Trophoblast cell (in vitro differentiated cells and primary cell): ENCODE results near the gene ELOVL7.
A peak's percentile ranks its signal among the peaks of the same experiment; 100 is the strongest.
"Not testable (repeated sequence)": the region's sequence is repeated elsewhere in the genome, so short reads cannot be mapped to it uniquely, and the experiment has no call there.

ENCODE experiments used
- DNase-seq, 2 donors: peaks; one replicate each; pipeline ENCODE4 v3.0.0-alpha.2; 2016
- H2AFZ ChIP-seq: 2 replicates; pipeline ENCODE4 v1.6.1; 2013; ENCODE audit warnings: low read length, moderate library complexity, mild to moderate bottlenecking; ENCODE audit not compliant: insufficient read depth, poor library complexity
- H2AK5ac ChIP-seq: 2 replicates; pipeline ENCODE4 v1.6.1; 2013; ENCODE audit warnings: mild to moderate bottlenecking, low read length
- H2BK120ac ChIP-seq: 2 replicates; pipeline ENCODE4 v1.6.1; 2013; ENCODE audit warnings: low read length, mild to moderate bottlenecking, moderate library complexity; ENCODE audit not compliant: insufficient read depth, poor library complexity
- H2BK12ac ChIP-seq: 2 replicates; pipeline ENCODE4 v1.6.1; 2013; ENCODE audit warnings: mild to moderate bottlenecking, low read length, moderate library complexity
- H2BK5ac ChIP-seq: 2 replicates; pipeline ENCODE4 v1.6.1; 2013; ENCODE audit warnings: low read length, low read depth, moderate library complexity, mild to moderate bottlenecking; ENCODE audit not compliant: poor library complexity
- H3K14ac ChIP-seq: 2 replicates; pipeline ENCODE4 v1.6.1; 2013; ENCODE audit warnings: mild to moderate bottlenecking, low read length
- H3K18ac ChIP-seq: 2 replicates; pipeline ENCODE4 v1.6.1; 2013; ENCODE audit warnings: mild to moderate bottlenecking, low read length
- H3K23ac ChIP-seq: 2 replicates; pipeline ENCODE4 v1.6.1; 2013; ENCODE audit warnings: low read length
- H3K27ac ChIP-seq: 2 replicates; pipeline ENCODE4 v1.5.1; 2013; ENCODE audit warnings: low read depth, mild to moderate bottlenecking, inconsistent platforms, low read length, moderate library complexity
- H3K27me3 ChIP-seq: 2 replicates; pipeline ENCODE4 v1.6.1; 2013; ENCODE audit warnings: inconsistent platforms, mild to moderate bottlenecking, low read length, moderate library complexity; ENCODE audit not compliant: insufficient read depth
- H3K36me3 ChIP-seq, 2 experiments: 1 replicate in 1 of 2; 2 replicates in 1 of 2; pipeline ENCODE4 v1.6.1; 2013; ENCODE audit warnings: low read length in 2 of 2, mild to moderate bottlenecking in 2 of 2, moderate library complexity in 1 of 2; ENCODE audit not compliant: insufficient read depth in 2 of 2, control insufficient read depth in 1 of 2
- H3K4ac ChIP-seq: 2 replicates; pipeline ENCODE4 v1.6.1; 2013; ENCODE audit warnings: low read depth, mild to moderate bottlenecking, low read length, moderate library complexity
- H3K4me1 ChIP-seq, 2 experiments: 1 replicate in 1 of 2; 2 replicates in 1 of 2; pipeline ENCODE4 v1.6.1; 2013; ENCODE audit warnings: low read length in 2 of 2, mild to moderate bottlenecking in 2 of 2, moderate library complexity in 1 of 2; ENCODE audit not compliant: insufficient read depth in 2 of 2, control insufficient read depth in 1 of 2
- H3K4me2 ChIP-seq: 2 replicates; pipeline ENCODE4 v1.6.1; 2013; ENCODE audit warnings: inconsistent platforms, mild to moderate bottlenecking, low read length, moderate library complexity
- H3K4me3 ChIP-seq: 2 replicates; pipeline ENCODE4 v1.5.1; 2013; ENCODE audit warnings: mild to moderate bottlenecking, low read depth, low read length, inconsistent platforms
- H3K79me1 ChIP-seq: one replicate; pipeline ENCODE4 v1.6.1; 2013; ENCODE audit warnings: low read length
- H3K79me2 ChIP-seq: 2 replicates; pipeline ENCODE4 v1.6.1; 2013; ENCODE audit warnings: low read length, mild to moderate bottlenecking; ENCODE audit not compliant: control insufficient read depth, insufficient read depth, poor library complexity
- H3K9ac ChIP-seq: 2 replicates; pipeline ENCODE4 v1.6.1; 2013; ENCODE audit warnings: mild to moderate bottlenecking, low read length
- H3K9me3 ChIP-seq: 2 replicates; pipeline ENCODE4 v1.6.1; 2013; ENCODE audit warnings: low read depth, mild to moderate bottlenecking, control low read depth, inconsistent platforms, low read length; ENCODE audit not compliant: insufficient read depth
- H4K12ac ChIP-seq: 2 replicates; pipeline ENCODE4 v1.6.1; 2013; ENCODE audit warnings: low read depth, mild to moderate bottlenecking, low read length, moderate library complexity
- H4K8ac ChIP-seq: 2 replicates; pipeline ENCODE4 v1.6.1; 2013; ENCODE audit warnings: low read depth, mild to moderate bottlenecking, low read length, moderate library complexity
- H4K91ac ChIP-seq: one replicate; pipeline ENCODE4 v1.6.1; 2013; ENCODE audit warnings: low read depth, mild to moderate bottlenecking, low read length, moderate library complexity
- WGBS: extraction: QIAGEN DNeasy Blood & Tissue Kit; methylation state at CpG from one replicate; pipeline ENCODE4 v1.1.7; 2013; ENCODE audit warnings: missing lambda C conversion rate; ENCODE audit not compliant: insufficient read length, insufficient coverage; ENCODE audit errors: extremely low coverage; 5-methylcytosine and 5-hydroxymethylcytosine counted together

Gene ELOVL7

GRCh38 chr5:60711892-60712291, 132.2 kb downstream of the ELOVL7 start:
- not testable (repeated sequence) for H3K36me3 ChIP-seq, H4K8ac ChIP-seq, H2AK5ac ChIP-seq, H3K18ac ChIP-seq, H3K9ac ChIP-seq, H3K79me2 ChIP-seq, H3K9me3 ChIP-seq, H3K4me2 ChIP-seq, DNase-seq, H3K27ac ChIP-seq, H3K4me3 ChIP-seq, H2BK12ac ChIP-seq, H2AFZ ChIP-seq, H4K12ac ChIP-seq, H3K79me1 ChIP-seq, H3K4ac ChIP-seq, H3K14ac ChIP-seq, H3K4me1 ChIP-seq, H2BK5ac ChIP-seq, H3K27me3 ChIP-seq, H4K91ac ChIP-seq, H3K23ac ChIP-seq, H2BK120ac ChIP-seq
- WGBS = no CpG with 5 or more reads among the region's 3 CpGs

- Histone ChIP-seq H4K91ac (no peak overlapping the region), H4K8ac (no peak overlapping the region), H2BK5ac (no peak overlapping the region), H3K27me3 (no peaks in the 10 kb centered on the region), H3K4ac (no peak overlapping the region), H2AFZ (no peak overlapping the region), H2AK5ac (no peak overlapping the region), H3K4me2 (no peak overlapping the region), H3K9me3 (no peaks in the 10 kb centered on the region), H3K18ac (no peak overlapping the region), H3K36me3 (no peaks in the 10 kb centered on the region), H3K4me1 (no peaks in the 10 kb centered on the region), H3K27ac (no peak overlapping the region), H2BK12ac (no peak overlapping the region), H3K23ac (no peak overlapping the region), H3K4me3 (no peak overlapping the region), H3K79me2 (no peaks in the 10 kb centered on the region), H3K14ac (no peak overlapping the region), H3K9ac (no peak overlapping the region), H2BK120ac (no peak overlapping the region), H3K79me1 (no peaks in the 10 kb centered on the region), H4K12ac (no peak overlapping the region)
- no CpG with 5 or more reads among the region's 3 CpGs for WGBS
- DNase-seq = no peak
Measured at GRCh38 chr5:60710362-60710761, 133.7 kb downstream of the ELOVL7 start.

- H4K8ac ChIP-seq = no peak overlapping the region
- no peak overlapping the region for H3K14ac ChIP-seq
- H2BK12ac ChIP-seq = no peak overlapping the region
- peaks cover 4% of the 10 kb centered on the region for H3K79me2 ChIP-seq
- H3K79me1 ChIP-seq = peaks cover 4% of the 10 kb centered on the region
- H2BK120ac ChIP-seq = no peak overlapping the region
- H2AFZ ChIP-seq = no peak overlapping the region
- H3K23ac ChIP-seq = no peak overlapping the region
- H3K18ac ChIP-seq = no peak overlapping the region
- no peak overlapping the region for H2BK5ac ChIP-seq
- H4K91ac ChIP-seq = no peak overlapping the region
- no peaks in the 10 kb centered on the region for H3K27me3 ChIP-seq
- no peak for DNase-seq
- no peak overlapping the region for H3K4ac ChIP-seq
- no peaks in the 10 kb centered on the region for H3K36me3 ChIP-seq
- peaks cover 0 to 9% of the 10 kb centered on the region in 2 experiments for H3K4me1 ChIP-seq
- no peak overlapping the region for H3K27ac ChIP-seq
- H3K9ac ChIP-seq = no peak overlapping the region
- no peak overlapping the region for H3K4me3 ChIP-seq
- no peaks in the 10 kb centered on the region for H3K9me3 ChIP-seq
- H4K12ac ChIP-seq = no peak overlapping the region
- H3K4me2 ChIP-seq = no peak overlapping the region
- H2AK5ac ChIP-seq = no peak overlapping the region
Measured at GRCh38 chr5:60705144-60705543, 138.9 kb downstream of the ELOVL7 start.

- no peak overlapping the region for H4K91ac ChIP-seq
- H3K23ac ChIP-seq = no peak overlapping the region
- no peak overlapping the region for H3K18ac ChIP-seq
- no peak overlapping the region for H2AK5ac ChIP-seq
- no peak overlapping the region for H3K14ac ChIP-seq
- H3K4me1 ChIP-seq = peaks cover 0 to 10% of the 10 kb centered on the region in 2 experiments
- H4K12ac ChIP-seq = no peak overlapping the region
- H3K4me2 ChIP-seq = no peak overlapping the region
- no peak overlapping the region for H3K4ac ChIP-seq
- H4K8ac ChIP-seq = no peak overlapping the region
- H2AFZ ChIP-seq = no peak overlapping the region
- H3K9me3 ChIP-seq = no peaks in the 10 kb centered on the region
- peaks cover 10% of the 10 kb centered on the region for H3K79me1 ChIP-seq
- H3K79me2 ChIP-seq = peaks cover 6% of the 10 kb centered on the region
- no CpG with 5 or more reads among the region's 2 CpGs for WGBS
- peak in 1 of 2 donors; percentile 30 for DNase-seq
- no peaks in the 10 kb centered on the region for H3K27me3 ChIP-seq
- H2BK12ac ChIP-seq = no peak overlapping the region
- no peak overlapping the region for H2BK5ac ChIP-seq
- no peaks in the 10 kb centered on the region for H3K36me3 ChIP-seq
- H3K4me3 ChIP-seq = no peak overlapping the region
- no peak overlapping the region for H2BK120ac ChIP-seq
- no peak overlapping the region for H3K9ac ChIP-seq
- H3K27ac ChIP-seq = no peak overlapping the region
Measured at GRCh38 chr5:60703944-60704343, 140.1 kb downstream of the ELOVL7 start.
